Myocyte (in vitro differentiated cells): Measurements from ENCODE around the gene CRNKL1. TPM values are rescaled to one million over a fixed set of nuclear protein-coding genes. Genes with fewer than 3 reads are reported as not detected.

Experiments
- DNase-seq: peaks from one replicate; pipeline ENCODE4 v3.0.0-alpha.2; 2012; ENCODE audit warnings: low read depth
- total RNA-seq: library from RNA; depleted of rRNA; stranded (reverse); fragments of >200 nt; gene quantifications from 2 replicates; pipeline ENCODE4 v1.2.3, GENCODE V29; 2014

The CRNKL1 gene
- total RNA-seq, 1 donor from 2014 or later: 33.6 TPM

GRCh38 chr20:20063941-20064702 is 11.9 kb upstream of the CRNKL1 start:
- peak; percentile 53 for DNase-seq

GRCh38 chr20:20060234-20060998 is 8.2 kb upstream of the CRNKL1 start:
- DNase-seq: peak; percentile 41

GRCh38 chr20:20051767-20052073 is 546 bp downstream of the CRNKL1 start:
- peak; percentile 8 for DNase-seq

GRCh38 chr20:20039752-20040387 is 12.4 kb downstream of the CRNKL1 start:
- DNase-seq: no peak

- DNase-seq: no peak
These were observed 13.7 kb downstream of the CRNKL1 start for GRCh38 chr20:20038586-20038985.

- DNase-seq: no peak
These were observed 14.3 kb downstream of the CRNKL1 start for GRCh38 chr20:20037960-20038359.

GRCh38 chr20:20036756-20037155 is 15.5 kb downstream of the CRNKL1 start:
- no peak for DNase-seq

GRCh38 chr20:20034486-20034885 is 17.8 kb downstream of the CRNKL1 start:
- DNase-seq: no peak

- DNase-seq: no peak
These were observed 20.5 kb downstream of the CRNKL1 start for GRCh38 chr20:20031790-20032189.

- DNase-seq: peak; percentile 29
These were observed 25.0 kb downstream of the CRNKL1 start for GRCh38 chr20:20027284-20027683.

GRCh38 chr20:20024942-20025341 is 27.3 kb downstream of the CRNKL1 start:
- DNase-seq: no peak

- DNase-seq: no peak
These were observed 28.9 kb downstream of the CRNKL1 start for GRCh38 chr20:20023395-20023794.

GRCh38 chr20:20022498-20022897 is 29.8 kb downstream of the CRNKL1 start:
- DNase-seq: no peak

GRCh38 chr20:20021835-20022234 is 30.4 kb downstream of the CRNKL1 start:
- no peak for DNase-seq

GRCh38 chr20:20020908-20021307 is 31.4 kb downstream of the CRNKL1 start:
- DNase-seq: no peak

GRCh38 chr20:20019123-20019522 is 33.1 kb downstream of the CRNKL1 start:
- no peak for DNase-seq

GRCh38 chr20:20018366-20018765 is 33.9 kb downstream of the CRNKL1 start:
- DNase-seq: no peak

- DNase-seq: no peak
These were observed 34.5 kb downstream of the CRNKL1 start for GRCh38 chr20:20017844-20018185.

GRCh38 chr20:20017001-20017843 is 35.0 kb downstream of the CRNKL1 start, which contains the start of gene NAA20:
NAA20 (plus strand) TSS chr20:20017362; CDS start chr20:20017397, 35 bp downstream.
- peak; percentile 91 for DNase-seq

GRCh38 chr20:20014659-20015058 is 37.6 kb downstream of the CRNKL1 start:
- DNase-seq: no peak

- DNase-seq: no peak
These were observed 39.7 kb downstream of the CRNKL1 start for GRCh38 chr20:20012541-20012940.
